ENCODE measurements around the gene HNRNPUL2. TPM values are rescaled to one million over a fixed set of nuclear protein-coding genes. Genes with fewer than 3 reads are reported as not detected.

Gene HNRNPUL2
- total and polyA plus RNA-seq, 2 of the 4 experiments (the other 2 are of a cell fraction): 3.9 to 30.2 TPM

DNA sequence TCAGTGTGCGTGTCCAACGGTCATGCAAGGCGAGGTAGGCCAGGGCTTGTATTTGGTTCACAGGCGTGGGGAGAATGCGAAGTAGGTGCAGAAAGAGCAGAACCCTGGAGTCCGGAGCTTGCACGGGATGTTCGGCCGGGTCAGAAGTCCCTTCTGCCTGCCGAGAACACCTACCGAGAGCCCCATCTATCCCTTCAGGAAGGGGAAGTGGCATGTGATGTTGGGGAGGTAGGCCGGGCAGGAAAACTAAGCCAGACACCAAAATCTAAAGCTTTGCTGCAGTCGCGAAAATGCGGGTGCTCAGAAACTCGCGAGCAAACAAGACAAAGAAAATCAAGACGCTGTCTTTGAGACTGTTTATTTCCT is 43.5 kb upstream of the HNRNPUL2 start:
- peak overlapping the region; percentile 17; the same call in 1 of the 2 replicates for H3K18ac ChIP-seq (ENCODE audit: low read depth, low read length)

More for the DNA sequence above, 43.5 kb upstream of the HNRNPUL2 start:
- H3K9me3 ChIP-seq (ENCODE audit: control insufficient read depth, insufficient read depth, low read length): no peaks in the 10 kb centered on the region
- peak overlapping the region; percentile 77 for H4K91ac ChIP-seq (ENCODE audit: insufficient read depth, low read depth, low read length)
- no TSS peak for BruUV-seq (replicated peaks)
- H3K4me3 ChIP-seq (ENCODE audit: insufficient read depth, low read depth, low read length): peak overlapping the region; percentile 30
- peak overlapping the region; percentile 85 for H2AK5ac ChIP-seq (ENCODE audit: low read depth, low read length)
- ChIA-PET CTCF (interaction anchor here (0.9 to 3.8 kb wide), 2 partner anchors 9 to 16 kb away, joined by 5 to 26 read pairs; partner anchors contain the start of gene TMEM179B), POLR2A (ENCODE audit: unreplicated experiment) (interaction anchor here (1.0 kb wide), 1 partner anchor 17 kb away, joined by 3 read pairs; the partner anchor contains the start of gene ZBTB3)
- H3K4me1 ChIP-seq (ENCODE audit: control insufficient read depth, insufficient read depth, low read length): peaks cover 3% of the 10 kb centered on the region
- H4K5ac ChIP-seq (ENCODE audit: low read depth, low read length): peak overlapping the region; percentile 97
- 0 out of 2 replicates have a peak, but pooled peaks cover 3% of the 10 kb centered on the region for H3K9me1 ChIP-seq (ENCODE audit: insufficient read depth, low read length)
- H2BK15ac ChIP-seq (ENCODE audit: low read depth, low read length): no peak overlapping the region; the same call in 2 of the 3 replicates
- H4K20me1 ChIP-seq (ENCODE audit: insufficient read depth, low read length): no peaks in the 10 kb centered on the region
- dilution Hi-C loops (cut with HindIII; ENCODE audit: low sequenced_read_pairs, unreplicated experiment): no loop called here
- intact Hi-C loops (cut with micrococcal nuclease): no loop called here
- peak overlapping the region; percentile 72 for H3K27ac ChIP-seq (ENCODE audit: insufficient read depth, low read length)
- H3K79me1 ChIP-seq (ENCODE audit: low read depth in 1 of 2, low read length in 2 of 2): peaks cover 8 to 31% of the 10 kb centered on the region in 2 experiments
- peak overlapping the region; percentile 72 for H3K4me2 ChIP-seq (ENCODE audit: low read depth, low read length)
- peaks cover 11% of the 10 kb centered on the region for H3K36me3 ChIP-seq (ENCODE audit: control insufficient read depth, insufficient read depth, low read length)
- peak overlapping the region; percentile 94 for H2AFZ ChIP-seq (replicated peaks; ENCODE audit: low read length, poor library complexity)
- peak overlapping the region; percentile 22 for H2BK120ac ChIP-seq (ENCODE audit: low read depth, low read length)
- WGBS, 2 experiments (ENCODE audit: extremely low coverage in 2 of 2, insufficient read length in 1 of 2): no CpG with 5 or more reads among the region's 18 CpGs
- H2BK5ac ChIP-seq (ENCODE audit: low read depth, low read length, poor library complexity, severe bottlenecking): peak overlapping the region; percentile 65
- peak overlapping the region; percentile 88 for H3K4ac ChIP-seq (ENCODE audit: low read depth, low read length)
- H3K14ac ChIP-seq (replicated peaks; ENCODE audit: low read depth, low read length): peak overlapping the region; percentile 80
- peak overlapping the region; percentile 46 for H3K23ac ChIP-seq (ENCODE audit: low read depth, low read length)
- H2BK20ac ChIP-seq (ENCODE audit: low read depth, low read length): no peak overlapping the region
- H3K9ac ChIP-seq (ENCODE audit: low read depth, low read length): peak overlapping the region; percentile 71
- H2AK9ac ChIP-seq (replicated peaks; ENCODE audit: low read depth, low read length, poor library complexity): peak overlapping the region; percentile 77
- H3K27me3 ChIP-seq (ENCODE audit: control insufficient read depth, insufficient read depth, low read length): no peaks in the 10 kb centered on the region
- peak overlapping the region; percentile 93 to 97 for H4K8ac ChIP-seq (ENCODE audit: low read depth in 2 of 2, low read length in 2 of 2)
- no peak for TF ChIP-seq CHD1 (IDR thresholded peaks at IDR 0.05; ENCODE audit: low read depth, low read length)
- TF ChIP-seq, protein P1, sequence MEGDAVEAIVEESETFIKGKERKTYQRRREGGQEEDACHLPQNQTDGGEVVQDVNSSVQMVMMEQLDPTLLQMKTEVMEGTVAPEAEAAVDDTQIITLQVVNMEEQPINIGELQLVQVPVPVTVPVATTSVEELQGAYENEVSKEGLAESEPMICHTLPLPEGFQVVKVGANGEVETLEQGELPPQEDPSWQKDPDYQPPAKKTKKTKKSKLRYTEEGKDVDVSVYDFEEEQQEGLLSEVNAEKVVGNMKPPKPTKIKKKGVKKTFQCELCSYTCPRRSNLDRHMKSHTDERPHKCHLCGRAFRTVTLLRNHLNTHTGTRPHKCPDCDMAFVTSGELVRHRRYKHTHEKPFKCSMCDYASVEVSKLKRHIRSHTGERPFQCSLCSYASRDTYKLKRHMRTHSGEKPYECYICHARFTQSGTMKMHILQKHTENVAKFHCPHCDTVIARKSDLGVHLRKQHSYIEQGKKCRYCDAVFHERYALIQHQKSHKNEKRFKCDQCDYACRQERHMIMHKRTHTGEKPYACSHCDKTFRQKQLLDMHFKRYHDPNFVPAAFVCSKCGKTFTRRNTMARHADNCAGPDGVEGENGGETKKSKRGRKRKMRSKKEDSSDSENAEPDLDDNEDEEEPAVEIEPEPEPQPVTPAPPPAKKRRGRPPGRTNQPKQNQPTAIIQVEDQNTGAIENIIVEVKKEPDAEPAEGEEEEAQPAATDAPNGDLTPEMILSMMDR (conservative IDR thresholded peaks at IDR 0.05; ENCODE audit: low read depth, low read length): no peak
- TF ChIP-seq BHLHE40 (IDR thresholded peaks at IDR 0.05; ENCODE audit: low read depth, low read length): no peak
- no peak for TF ChIP-seq NFE2L2 (IDR thresholded peaks at IDR 0.05; ENCODE audit: low read depth, low read length)
- no peak for TF ChIP-seq MXI1 (IDR thresholded peaks at IDR 0.05; ENCODE audit: borderline replicate concordance, low read depth, low read length)
- TF ChIP-seq MAFK (IDR thresholded peaks at IDR 0.05; ENCODE audit: low read depth, low read length): no peak
- TF ChIP-seq, protein P2, sequence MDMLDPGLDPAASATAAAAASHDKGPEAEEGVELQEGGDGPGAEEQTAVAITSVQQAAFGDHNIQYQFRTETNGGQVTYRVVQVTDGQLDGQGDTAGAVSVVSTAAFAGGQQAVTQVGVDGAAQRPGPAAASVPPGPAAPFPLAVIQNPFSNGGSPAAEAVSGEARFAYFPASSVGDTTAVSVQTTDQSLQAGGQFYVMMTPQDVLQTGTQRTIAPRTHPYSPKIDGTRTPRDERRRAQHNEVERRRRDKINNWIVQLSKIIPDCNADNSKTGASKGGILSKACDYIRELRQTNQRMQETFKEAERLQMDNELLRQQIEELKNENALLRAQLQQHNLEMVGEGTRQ (IDR thresholded peaks at IDR 0.05; ENCODE audit: low read depth, low read length): no peak
- no peak for TF ChIP-seq CEBPB (IDR thresholded peaks at IDR 0.05; ENCODE audit: low read depth, low read length)
- H3K56ac ChIP-seq (ENCODE audit: extremely low read depth, insufficient read depth, low read length): peak overlapping the region; percentile 91
- DNase-seq (no peak), ATAC-seq (ENCODE audit: low read depth) (peak; percentile 7)
- in situ Hi-C loops (cut with MboI; ENCODE audit: low sequenced_read_pairs): no loop called here

All from IMR-90 (cell line).